Tibial nerve (tissue), 4 donors: ENCODE results near the gene AKAP3.

Experiments used
- EP300 ChIP-seq, 2 donors: sonication (generic); formaldehyde crosslinking; IDR thresholded peaks; one replicate each; pipeline ENCODE4 v1.6.1; 2017; ENCODE audit warnings: antibody characterized with exemption in 2 of 2, mild to moderate bottlenecking in 1 of 2
- POLR2A ChIP-seq, 2 donors: fragments of 450-650 bp; IDR thresholded peaks; one replicate each; pipeline ENCODE4 v1.6.1; 2017; ENCODE audit warnings: antibody characterized with exemption in 2 of 2, mild to moderate bottlenecking in 2 of 2, moderate library complexity in 2 of 2
- TF ChIP-seq, protein P1 (sequence below), 5 experiments: fragments of 200-600 bp in 3 of 5; fragments of 450-650 bp in 2 of 5; sonication (generic) in 3 of 5; IDR thresholded peaks; one replicate each; pipeline ENCODE4 v1.5.1; 2016 to 2019; ENCODE audit warnings: antibody characterized with exemption in 5 of 5, mild to moderate bottlenecking in 3 of 5, moderate library complexity in 2 of 5

- TF ChIP-seq POLR2A (IDR thresholded peaks at IDR 0.05) (no peak), EP300 (IDR thresholded peaks at IDR 0.05) (no peak)
- TF ChIP-seq, protein P1, sequence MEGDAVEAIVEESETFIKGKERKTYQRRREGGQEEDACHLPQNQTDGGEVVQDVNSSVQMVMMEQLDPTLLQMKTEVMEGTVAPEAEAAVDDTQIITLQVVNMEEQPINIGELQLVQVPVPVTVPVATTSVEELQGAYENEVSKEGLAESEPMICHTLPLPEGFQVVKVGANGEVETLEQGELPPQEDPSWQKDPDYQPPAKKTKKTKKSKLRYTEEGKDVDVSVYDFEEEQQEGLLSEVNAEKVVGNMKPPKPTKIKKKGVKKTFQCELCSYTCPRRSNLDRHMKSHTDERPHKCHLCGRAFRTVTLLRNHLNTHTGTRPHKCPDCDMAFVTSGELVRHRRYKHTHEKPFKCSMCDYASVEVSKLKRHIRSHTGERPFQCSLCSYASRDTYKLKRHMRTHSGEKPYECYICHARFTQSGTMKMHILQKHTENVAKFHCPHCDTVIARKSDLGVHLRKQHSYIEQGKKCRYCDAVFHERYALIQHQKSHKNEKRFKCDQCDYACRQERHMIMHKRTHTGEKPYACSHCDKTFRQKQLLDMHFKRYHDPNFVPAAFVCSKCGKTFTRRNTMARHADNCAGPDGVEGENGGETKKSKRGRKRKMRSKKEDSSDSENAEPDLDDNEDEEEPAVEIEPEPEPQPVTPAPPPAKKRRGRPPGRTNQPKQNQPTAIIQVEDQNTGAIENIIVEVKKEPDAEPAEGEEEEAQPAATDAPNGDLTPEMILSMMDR (IDR thresholded peaks at IDR 0.05), result no peak
These were observed 82.4 kb downstream of the AKAP3 start for GRCh38 chr12:4566474-4566873.
